Measurements from ENCODE around the gene CKB.

GRCh38 chr14:103530831-103531230, 8.2 kb upstream of the CKB start:
- TF ChIP-seq POLR2AphosphoS5 (IDR thresholded peaks at IDR 0.05; ENCODE audit: low read depth, low read length) = no peak
- TF ChIP-seq REST (IDR thresholded peaks at IDR 0.05; ENCODE audit: insufficient read depth in 1 of 2, low read depth in 2 of 2, low read length in 2 of 2) = no peak
- no peak for TF ChIP-seq TAF1 (IDR thresholded peaks at IDR 0.05; ENCODE audit: borderline replicate concordance, insufficient read depth, low read length)
- no peak for TF ChIP-seq SIN3A (IDR thresholded peaks at IDR 0.05; ENCODE audit: borderline replicate concordance, insufficient read depth, low read length)
